Body of pancreas (tissue), 4 donors: Measurements from ENCODE around the gene TXNL1.

ENCODE experiments used
- POLR2A ChIP-seq, 3 donors: fragments of 450-650 bp; IDR thresholded peaks; one replicate each; pipeline ENCODE4 v1.6.1; 2016; ENCODE audit warnings: antibody characterized with exemption in 3 of 3, mild to moderate bottlenecking in 2 of 3
- TF ChIP-seq, protein P1 (sequence below), 7 experiments: fragments of 450-650 bp in 4 of 7; fragments of 200-600 bp in 3 of 7; sonication (generic) in 3 of 7; IDR thresholded peaks; one replicate each; pipeline ENCODE4 v1.5.1; 2016 to 2019; ENCODE audit warnings: antibody characterized with exemption in 7 of 7

DNA sequence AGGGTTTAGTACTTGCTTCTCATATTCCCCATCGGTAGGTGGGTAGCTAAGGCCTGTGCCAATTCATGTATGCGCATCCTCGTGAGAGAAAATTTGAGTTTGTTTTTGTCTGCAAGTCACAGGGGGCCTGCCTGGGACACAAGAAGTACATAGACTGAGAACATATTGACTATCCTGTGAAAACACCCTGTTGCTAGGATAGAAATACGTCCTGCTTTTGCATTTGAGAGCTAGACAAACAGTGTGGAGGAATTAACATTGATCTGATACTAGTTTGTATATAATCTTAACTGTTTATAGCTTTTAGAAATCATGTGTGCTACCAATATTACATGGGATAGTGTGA is 23.6 kb upstream of the TXNL1 start:
- TF ChIP-seq, protein P1, sequence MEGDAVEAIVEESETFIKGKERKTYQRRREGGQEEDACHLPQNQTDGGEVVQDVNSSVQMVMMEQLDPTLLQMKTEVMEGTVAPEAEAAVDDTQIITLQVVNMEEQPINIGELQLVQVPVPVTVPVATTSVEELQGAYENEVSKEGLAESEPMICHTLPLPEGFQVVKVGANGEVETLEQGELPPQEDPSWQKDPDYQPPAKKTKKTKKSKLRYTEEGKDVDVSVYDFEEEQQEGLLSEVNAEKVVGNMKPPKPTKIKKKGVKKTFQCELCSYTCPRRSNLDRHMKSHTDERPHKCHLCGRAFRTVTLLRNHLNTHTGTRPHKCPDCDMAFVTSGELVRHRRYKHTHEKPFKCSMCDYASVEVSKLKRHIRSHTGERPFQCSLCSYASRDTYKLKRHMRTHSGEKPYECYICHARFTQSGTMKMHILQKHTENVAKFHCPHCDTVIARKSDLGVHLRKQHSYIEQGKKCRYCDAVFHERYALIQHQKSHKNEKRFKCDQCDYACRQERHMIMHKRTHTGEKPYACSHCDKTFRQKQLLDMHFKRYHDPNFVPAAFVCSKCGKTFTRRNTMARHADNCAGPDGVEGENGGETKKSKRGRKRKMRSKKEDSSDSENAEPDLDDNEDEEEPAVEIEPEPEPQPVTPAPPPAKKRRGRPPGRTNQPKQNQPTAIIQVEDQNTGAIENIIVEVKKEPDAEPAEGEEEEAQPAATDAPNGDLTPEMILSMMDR (IDR thresholded peaks at IDR 0.05): no peak
- TF ChIP-seq POLR2A (IDR thresholded peaks at IDR 0.05): no peak
